Measurements from ENCODE around the gene DNAH9.

DNA sequence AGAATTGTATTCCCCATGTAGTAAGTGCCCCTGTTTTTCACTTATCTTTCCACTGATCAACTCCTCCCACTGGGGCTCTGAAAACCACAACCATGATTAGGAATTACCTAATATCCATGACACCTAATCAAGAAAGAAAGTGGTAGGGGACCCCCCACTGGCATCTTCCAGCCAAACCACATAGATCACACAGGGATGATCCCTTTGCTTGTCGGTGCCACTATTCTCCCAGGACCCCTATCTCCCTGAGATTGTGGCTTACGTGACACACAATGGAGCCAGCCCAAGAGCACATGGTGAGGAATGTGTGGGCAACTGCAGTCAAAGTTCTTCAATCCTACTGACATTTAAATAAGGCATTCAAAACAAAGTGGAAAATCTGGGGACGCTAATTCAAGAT lies 17.6 kb upstream of the DNAH9 start:
- no peak for TF ChIP-seq ESRRA (IDR thresholded peaks at IDR 0.05; ENCODE audit: borderline replicate concordance, low read length)
- TF ChIP-seq, protein P1, sequence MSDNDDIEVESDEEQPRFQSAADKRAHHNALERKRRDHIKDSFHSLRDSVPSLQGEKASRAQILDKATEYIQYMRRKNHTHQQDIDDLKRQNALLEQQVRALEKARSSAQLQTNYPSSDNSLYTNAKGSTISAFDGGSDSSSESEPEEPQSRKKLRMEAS (IDR thresholded peaks at IDR 0.05), result no peak
- no peak for TF ChIP-seq CTCF (IDR thresholded peaks at IDR 0.05)
- no peak for TF ChIP-seq USF2 (IDR thresholded peaks at IDR 0.05)
- TF ChIP-seq CHD2 (IDR thresholded peaks at IDR 0.05; ENCODE audit: low read length, partially characterized antibody), result no peak
- TF ChIP-seq RFX5 (IDR thresholded peaks at IDR 0.05), result no peak
- TF ChIP-seq BHLHE40 (IDR thresholded peaks at IDR 0.05; ENCODE audit: low read depth, low read length), result no peak
- no peak for TF ChIP-seq EHMT2 (IDR thresholded peaks at IDR 0.05; ENCODE audit: low read depth)
- no peak for TF ChIP-seq ZSCAN20 (CRISPR knock-in tag; IDR thresholded peaks at IDR 0.05)
